BLaER1 treated with 17β-estradiol and CSF1 and Interleukin-3, amounts not matched to agents 10 nM and 100 nM (cell line): ENCODE measurements around the gene PHLDA2.
A peak's percentile ranks its signal among the peaks of the same experiment; 100 is the strongest.

Experiments
- H3K27ac ChIP-seq, 11 experiments: shearing (Covaris generic); formaldehyde crosslinking; 2 replicates each; pipeline ENCODE4 v1.8.1; 2022
- H3K27me3 ChIP-seq, 11 experiments: shearing (Covaris generic); formaldehyde crosslinking; 2 replicates each; pipeline ENCODE4 v1.8.1; 2022
- H3K36me3 ChIP-seq, 11 experiments: shearing (Covaris generic); formaldehyde crosslinking; 2 replicates each; pipeline ENCODE4 v1.8.1; 2022
- H3K4me1 ChIP-seq, 10 experiments: shearing (Covaris generic); formaldehyde crosslinking; 2 replicates each; pipeline ENCODE4 v1.8.1; 2022
- H3K4me2 ChIP-seq, 11 experiments: shearing (Covaris generic); formaldehyde crosslinking; 2 replicates each; pipeline ENCODE4 v1.8.1; 2022
- H3K4me3 ChIP-seq, 10 experiments: shearing (Covaris generic); formaldehyde crosslinking; 2 replicates each; pipeline ENCODE4 v1.8.1; 2022
- H3K9ac ChIP-seq, 11 experiments: shearing (Covaris generic); formaldehyde crosslinking; 2 replicates each; pipeline ENCODE4 v1.8.1; 2022
- H3K9me3 ChIP-seq, 11 experiments: shearing (Covaris generic); formaldehyde crosslinking; replicated peaks in 1 of 11; 2 replicates each; pipeline ENCODE4 v1.8.1; 2022
- H4K20me1 ChIP-seq, 11 experiments: shearing (Covaris generic); formaldehyde crosslinking; 2 replicates each; pipeline ENCODE4 v1.8.1; 2022
- Cebpa-rat ChIP-seq, 11 experiments: shearing (Covaris generic); IDR thresholded peaks; 2 replicates each; pipeline ENCODE4 v1.8.1; 2022

Gene PHLDA2

GRCh38 chr11:2916114-2916891 is 12.9 kb downstream of the PHLDA2 start:
- H3K9me3 ChIP-seq, result no peaks in the 10 kb centered on the region
- no peaks in the 10 kb centered on the region; a peak in 1 of 22 replicates for H3K36me3 ChIP-seq
- H3K27me3 ChIP-seq, result no peaks in the 10 kb centered on the region
- peak overlapping the region in 3 of 11 experiments; percentile 16 to 54 (median 36); a peak in 3 of 22 replicates for H3K9ac ChIP-seq
- H3K4me1 ChIP-seq, result peaks cover 49 to 100% (median 98%) of the 10 kb centered on the region in 10 experiments
- no peak for TF ChIP-seq Cebpa-rat (IDR thresholded peaks at IDR 0.05)
- peak overlapping the region in 8 of 11 experiments; percentile 79 to 100 (median 94); a peak in 16 of 22 replicates for H3K4me2 ChIP-seq
- H3K4me3 ChIP-seq, result no peak overlapping the region
- peaks cover 0 to 82% (median 0%) of the 10 kb centered on the region in 11 experiments; a peak in 10 of 22 replicates for H4K20me1 ChIP-seq
- H3K27ac ChIP-seq, result peak overlapping the region in 1 of 11 experiments; percentile 77; a peak in 1 of 22 replicates

- Histone ChIP-seq H3K4me3 (no peak overlapping the region), H3K9me3 (no peaks in the 10 kb centered on the region), H3K9ac (peak overlapping the region in 3 of 11 experiments; percentile 36 to 63 (median 54); a peak in 4 of 22 replicates), H4K20me1 (peaks cover 0 to 89% (median 0%) of the 10 kb centered on the region in 11 experiments; a peak in 11 of 22 replicates), H3K36me3 (no peaks in the 10 kb centered on the region; a peak in 1 of 22 replicates), H3K27me3 (no peaks in the 10 kb centered on the region), H3K27ac (peak overlapping the region in 2 of 11 experiments; percentile 62 to 77; a peak in 1 of 22 replicates), H3K4me2 (peak overlapping the region in 9 of 11 experiments; percentile 79 to 100 (median 92); a peak in 17 of 22 replicates), H3K4me1 (peaks cover 57 to 100% (median 100%) of the 10 kb centered on the region in 10 experiments)
- TF ChIP-seq Cebpa-rat (IDR thresholded peaks at IDR 0.05), result no peak
Measured at GRCh38 chr11:2915473-2915872, 13.7 kb downstream of the PHLDA2 start.

- Histone ChIP-seq H3K36me3 (peaks cover 0 to 6% (median 0%) of the 10 kb centered on the region in 11 experiments; a peak in 3 of 22 replicates), H3K27ac (peak overlapping the region in 8 of 11 experiments; percentile 50 to 77 (median 61); a peak in 16 of 22 replicates), H3K4me2 (peak overlapping the region; percentile 70 to 100 (median 92)), H3K9me3 (no peaks in the 10 kb centered on the region), H4K20me1 (peaks cover 0 to 93% (median 0%) of the 10 kb centered on the region in 11 experiments; a peak in 11 of 22 replicates), H3K27me3 (no peaks in the 10 kb centered on the region), H3K4me1 (peaks cover 61 to 100% (median 99%) of the 10 kb centered on the region in 10 experiments), H3K9ac (peak overlapping the region in 10 of 11 experiments; percentile 33 to 75 (median 53); a peak in 17 of 22 replicates), H3K4me3 (peak overlapping the region in 2 of 10 experiments; percentile 32 to 46; a peak in 5 of 20 replicates)
- no peak for TF ChIP-seq Cebpa-rat (IDR thresholded peaks at IDR 0.05)
Measured at GRCh38 chr11:2914455-2915195, 14.6 kb downstream of the PHLDA2 start.

- Histone ChIP-seq H3K4me3 (peak overlapping the region in 2 of 10 experiments; percentile 32 to 46; a peak in 4 of 20 replicates), H3K4me2 (peak overlapping the region; percentile 70 to 100 (median 92)), H3K36me3 (peaks cover 0 to 9% (median 0%) of the 10 kb centered on the region in 11 experiments; a peak in 3 of 22 replicates), H3K9me3 (no peaks in the 10 kb centered on the region), H3K9ac (peak overlapping the region; percentile 33 to 75 (median 49); a peak in 16 of 22 replicates), H3K4me1 (peaks cover 53 to 98% (median 95%) of the 10 kb centered on the region in 10 experiments), H4K20me1 (peaks cover 0 to 88% (median 0%) of the 10 kb centered on the region in 11 experiments; a peak in 11 of 22 replicates), H3K27ac (peak overlapping the region in 6 of 11 experiments; percentile 50 to 77 (median 66); a peak in 10 of 22 replicates), H3K27me3 (no peaks in the 10 kb centered on the region)
- TF ChIP-seq Cebpa-rat (IDR thresholded peaks at IDR 0.05), result no peak
Measured at GRCh38 chr11:2913776-2914175, 15.4 kb downstream of the PHLDA2 start.

GRCh38 chr11:2913019-2913431 is 16.2 kb downstream of the PHLDA2 start:
- no peaks in the 10 kb centered on the region for H3K9me3 ChIP-seq
- H3K9ac ChIP-seq, result peak overlapping the region in 7 of 11 experiments; percentile 37 to 75 (median 63); a peak in 8 of 22 replicates
- H3K4me3 ChIP-seq, result peak overlapping the region in 1 of 10 experiments; percentile 46; a peak in 3 of 20 replicates
- no peak for TF ChIP-seq Cebpa-rat (IDR thresholded peaks at IDR 0.05)
- H4K20me1 ChIP-seq, result peaks cover 0 to 92% (median 0%) of the 10 kb centered on the region in 11 experiments; a peak in 11 of 22 replicates
- H3K27me3 ChIP-seq, result no peaks in the 10 kb centered on the region
- H3K4me1 ChIP-seq, result peaks cover 53 to 98% (median 96%) of the 10 kb centered on the region in 10 experiments
- peak overlapping the region in 2 of 11 experiments; percentile 71 to 77; a peak in 1 of 22 replicates for H3K27ac ChIP-seq
- peak overlapping the region; percentile 70 to 100 (median 92) for H3K4me2 ChIP-seq
- peaks cover 0 to 16% (median 0%) of the 10 kb centered on the region in 11 experiments; a peak in 4 of 22 replicates for H3K36me3 ChIP-seq

GRCh38 chr11:2912498-2912897 is 16.7 kb downstream of the PHLDA2 start:
- no peaks in the 10 kb centered on the region for H3K27me3 ChIP-seq
- peak overlapping the region; percentile 70 to 100 (median 92); a peak in 21 of 22 replicates for H3K4me2 ChIP-seq
- peaks cover 53 to 98% (median 96%) of the 10 kb centered on the region in 10 experiments for H3K4me1 ChIP-seq
- peak overlapping the region in 4 of 11 experiments; percentile 46 to 75 (median 70); a peak in 2 of 22 replicates for H3K9ac ChIP-seq
- no peak overlapping the region; a peak in 1 of 20 replicates for H3K4me3 ChIP-seq
- H4K20me1 ChIP-seq, result peaks cover 0 to 92% (median 0%) of the 10 kb centered on the region in 11 experiments; a peak in 11 of 22 replicates
- no peak for TF ChIP-seq Cebpa-rat (IDR thresholded peaks at IDR 0.05)
- peaks cover 0 to 16% (median 0%) of the 10 kb centered on the region in 11 experiments; a peak in 4 of 22 replicates for H3K36me3 ChIP-seq
- no peak overlapping the region; a peak in 1 of 22 replicates for H3K27ac ChIP-seq
- no peaks in the 10 kb centered on the region for H3K9me3 ChIP-seq

- Histone ChIP-seq H3K9me3 (no peaks in the 10 kb centered on the region), H3K27me3 (no peaks in the 10 kb centered on the region), H3K4me3 (no peak overlapping the region), H3K4me2 (peak overlapping the region; percentile 64 to 100 (median 92)), H3K4me1 (peaks cover 53 to 92% (median 90%) of the 10 kb centered on the region in 10 experiments), H3K27ac (peak overlapping the region in 3 of 11 experiments; percentile 9 to 38 (median 28); a peak in 4 of 22 replicates), H3K36me3 (peaks cover 0 to 16% (median 0%) of the 10 kb centered on the region in 11 experiments; a peak in 4 of 22 replicates), H3K9ac (peak overlapping the region in 2 of 11 experiments; percentile 18 to 38; a peak in 3 of 22 replicates), H4K20me1 (peaks cover 0 to 89% (median 0%) of the 10 kb centered on the region in 11 experiments; a peak in 11 of 22 replicates)
- TF ChIP-seq Cebpa-rat (IDR thresholded peaks at IDR 0.05), result no peak
Measured at GRCh38 chr11:2911785-2912391, 17.3 kb downstream of the PHLDA2 start.
